ENCODE results near the gene FBXW4. TPM values are rescaled to one million over a fixed set of nuclear protein-coding genes. Genes with fewer than 3 reads are reported as not detected.
A peak's percentile ranks its signal among the peaks of the same experiment; 100 is the strongest.

Gene FBXW4
- total and polyA plus RNA-seq, 2 of the 8 experiments (the other 6 are each of a cell fraction or from before 2014, with no cell fraction given): 29.0 to 32.8 TPM

DNA sequence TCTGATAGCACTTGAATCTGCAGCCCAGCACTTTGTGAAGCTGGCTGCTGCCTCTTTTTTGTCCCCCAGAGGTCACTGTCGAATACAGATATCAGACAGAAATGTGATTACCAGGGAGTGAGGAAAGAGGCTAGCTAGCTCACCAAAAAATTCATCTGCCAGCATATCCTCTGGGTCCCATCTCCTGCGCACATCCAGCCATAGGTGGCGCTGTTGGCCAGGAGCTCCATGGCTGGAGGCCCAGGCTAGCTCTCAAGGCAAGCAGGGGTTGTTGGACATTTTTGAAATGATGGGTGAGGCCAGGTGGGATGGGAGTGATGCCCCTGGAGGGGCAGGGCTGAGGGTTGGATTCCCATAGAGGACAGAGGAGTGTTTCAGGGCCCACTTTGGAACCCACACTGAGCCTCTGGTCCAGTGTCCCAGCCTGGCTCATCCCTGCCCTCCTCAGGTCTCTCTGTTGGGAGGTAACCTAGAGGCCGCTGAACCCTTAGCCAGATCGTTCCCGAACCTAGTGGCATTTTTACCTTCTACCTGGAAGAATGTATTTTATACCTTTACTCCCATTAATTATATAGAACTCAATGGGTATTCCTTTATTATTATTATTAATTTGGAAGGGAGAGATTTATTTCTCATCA lies 92.1 kb downstream of the FBXW4 start (continued):
- TF ChIP-seq CTCF (IDR thresholded peaks at IDR 0.05; ENCODE audit: control extremely low read depth in 1 of 3, insufficient read depth in 1 of 3, low read depth in 1 of 3, low read length in 3 of 3) (peak; percentile 93 to 100 (median 97)), KDM4A (IDR thresholded peaks at IDR 0.05; ENCODE audit: low read depth, low read length, severe bottlenecking) (no peak), EZH2 (IDR thresholded peaks at IDR 0.05; ENCODE audit: low read depth, low read length, severe bottlenecking) (no peak), RXRA (IDR thresholded peaks at IDR 0.05; ENCODE audit: insufficient read depth, low read depth, low read length) (no peak), TAF7 (optimal IDR thresholded peaks at IDR 0.05; ENCODE audit: borderline replicate concordance, low read depth, low read length) (no peak), EGR1 (IDR thresholded peaks at IDR 0.05; ENCODE audit: borderline replicate concordance, low read depth, low read length) (no peak), TAF1 (IDR thresholded peaks at IDR 0.05; ENCODE audit: low read depth, low read length) (no peak), HDAC6 (IDR thresholded peaks at IDR 0.05; ENCODE audit: low read depth, low read length) (no peak), FOSL1 (IDR thresholded peaks at IDR 0.05; ENCODE audit: insufficient read depth, low read depth, low read length) (no peak), MAFK (IDR thresholded peaks at IDR 0.05; ENCODE audit: low read depth, low read length) (no peak), SP1 (IDR thresholded peaks at IDR 0.05; ENCODE audit: low read depth, low read length) (0 out of 2 replicates have a peak, but pooled peaks have one; percentile 32), SRF (IDR thresholded peaks at IDR 0.05; ENCODE audit: low read depth, low read length) (no peak), GTF2F1 (IDR thresholded peaks at IDR 0.05; ENCODE audit: borderline replicate concordance, low read depth, low read length) (no peak), SIN3A (conservative IDR thresholded peaks at IDR 0.05 in 1 of 2, IDR thresholded peaks at IDR 0.05 in 1 of 2; ENCODE audit: low read depth in 1 of 2, low read length in 2 of 2) (peak in 1 of 2 experiments; percentile 83; a peak in 2 of 4 replicates), CHD1 (IDR thresholded peaks at IDR 0.05; ENCODE audit: low read depth, low read length) (no peak), TEAD4 (IDR thresholded peaks at IDR 0.05; ENCODE audit: low read depth, low read length) (0 out of 2 replicates have a peak, but pooled peaks have one; percentile 22)
- TF ChIP-seq, protein P1, sequence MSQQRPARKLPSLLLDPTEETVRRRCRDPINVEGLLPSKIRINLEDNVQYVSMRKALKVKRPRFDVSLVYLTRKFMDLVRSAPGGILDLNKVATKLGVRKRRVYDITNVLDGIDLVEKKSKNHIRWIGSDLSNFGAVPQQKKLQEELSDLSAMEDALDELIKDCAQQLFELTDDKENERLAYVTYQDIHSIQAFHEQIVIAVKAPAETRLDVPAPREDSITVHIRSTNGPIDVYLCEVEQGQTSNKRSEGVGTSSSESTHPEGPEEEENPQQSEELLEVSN (IDR thresholded peaks at IDR 0.05): no peak

Measured in H1 (cell line).